Stimulated activated memory B cell treated with anti-CD40 and anti-IgM and Interleukin-4, amounts not matched to agents 10 μg/mL and 1 μg/mL and 100 μg/mL, for 72 hours (primary cell): Measurements from ENCODE around the gene IFNAR1.
"Not testable (repeated sequence)": the region's sequence is repeated elsewhere in the genome, so short reads cannot be mapped to it uniquely, and the experiment has no call there.

ENCODE experiments used
- ATAC-seq: fragments of 150-1000 bp; cut with Tn5 transposase; 2 replicates; pipeline ENCODE4 v1.10.0; 2021
- H3K27ac Mint-ChIP-seq: one replicate; pipeline ENCODE4 v1.8.0; 2022; ENCODE audit warnings: mild to moderate bottlenecking, mixed read lengths
- H3K27me3 Mint-ChIP-seq: one replicate; pipeline ENCODE4 v1.8.0; 2022; ENCODE audit warnings: mixed read lengths
- H3K36me3 Mint-ChIP-seq: one replicate; pipeline ENCODE4 v1.8.0; 2022; ENCODE audit warnings: mixed read lengths
- H3K4me1 Mint-ChIP-seq: one replicate; pipeline ENCODE4 v1.8.0; 2022; ENCODE audit warnings: mixed read lengths
- H3K4me3 Mint-ChIP-seq: one replicate; pipeline ENCODE4 v1.8.0; 2022; ENCODE audit warnings: mild to moderate bottlenecking, moderate library complexity, mixed read lengths
- H3K9me3 Mint-ChIP-seq: one replicate; pipeline ENCODE4 v1.8.0; 2022; ENCODE audit warnings: mixed read lengths

IFNAR1 gene

GRCh38 chr21:33317786-33318486 lies 6.8 kb upstream of the IFNAR1 start:
- Mint-ChIP-seq H3K4me3 (no peak overlapping the region), H3K4me1 (no peaks in the 10 kb centered on the region), H3K27ac (no peak overlapping the region), H3K9me3 (no peaks in the 10 kb centered on the region), H3K36me3 (no peaks in the 10 kb centered on the region), H3K27me3 (no peaks in the 10 kb centered on the region)
- ATAC-seq: no peak

- H3K36me3 Mint-ChIP-seq, H3K27me3 Mint-ChIP-seq, H3K4me1 Mint-ChIP-seq, ATAC-seq, H3K27ac Mint-ChIP-seq, H3K4me3 Mint-ChIP-seq, H3K9me3 Mint-ChIP-seq: not testable (repeated sequence)
These were observed 3.8 kb upstream of the IFNAR1 start for GRCh38 chr21:33321005-33321404.

GRCh38 chr21:33323610-33324009 lies 1.2 kb upstream of the IFNAR1 start:
- not testable (repeated sequence) for H3K27ac Mint-ChIP-seq, ATAC-seq, H3K4me3 Mint-ChIP-seq, H3K27me3 Mint-ChIP-seq, H3K36me3 Mint-ChIP-seq, H3K9me3 Mint-ChIP-seq
- peaks cover 11% of the 10 kb centered on the region for H3K4me1 Mint-ChIP-seq

GRCh38 chr21:33325222-33326067 lies 675 bp downstream of the IFNAR1 start:
- no peak overlapping the region for H3K4me3 Mint-ChIP-seq
- peaks cover 19% of the 10 kb centered on the region for H3K4me1 Mint-ChIP-seq
- H3K27ac Mint-ChIP-seq: no peak overlapping the region
- no peaks in the 10 kb centered on the region for H3K9me3 Mint-ChIP-seq
- no peaks in the 10 kb centered on the region for H3K27me3 Mint-ChIP-seq
- peak; percentile 70 for ATAC-seq
- H3K36me3 Mint-ChIP-seq: peaks cover 11% of the 10 kb centered on the region

GRCh38 chr21:33327326-33327725 lies 2.6 kb downstream of the IFNAR1 start:
- H3K4me1 Mint-ChIP-seq: peaks cover 38% of the 10 kb centered on the region
- peaks cover 19% of the 10 kb centered on the region for H3K36me3 Mint-ChIP-seq
- H3K9me3 Mint-ChIP-seq: peaks cover 2% of the 10 kb centered on the region
- H3K27ac Mint-ChIP-seq: peak overlapping the region; percentile 9
- H3K27me3 Mint-ChIP-seq: no peaks in the 10 kb centered on the region
- no peak overlapping the region for H3K4me3 Mint-ChIP-seq
- no peak for ATAC-seq

- H3K27ac Mint-ChIP-seq: peak overlapping the region; percentile 9
- no peak for ATAC-seq
- H3K4me3 Mint-ChIP-seq: no peak overlapping the region
- H3K36me3 Mint-ChIP-seq: peaks cover 25% of the 10 kb centered on the region
- H3K4me1 Mint-ChIP-seq: peaks cover 44% of the 10 kb centered on the region
- H3K27me3 Mint-ChIP-seq: no peaks in the 10 kb centered on the region
- H3K9me3 Mint-ChIP-seq: peaks cover 3% of the 10 kb centered on the region
These were observed 3.1 kb downstream of the IFNAR1 start for GRCh38 chr21:33327792-33328433.

- no peak overlapping the region for H3K4me3 Mint-ChIP-seq
- peaks cover 6% of the 10 kb centered on the region for H3K9me3 Mint-ChIP-seq
- no peak for ATAC-seq
- peaks cover 30% of the 10 kb centered on the region for H3K36me3 Mint-ChIP-seq
- H3K27me3 Mint-ChIP-seq: no peaks in the 10 kb centered on the region
- H3K27ac Mint-ChIP-seq: peak overlapping the region; percentile 65
- peaks cover 61% of the 10 kb centered on the region for H3K4me1 Mint-ChIP-seq
These were observed 6.0 kb downstream of the IFNAR1 start for GRCh38 chr21:33330726-33331125.

- no peaks in the 10 kb centered on the region for H3K27me3 Mint-ChIP-seq
- peak overlapping the region; percentile 65 for H3K27ac Mint-ChIP-seq
- peaks cover 6% of the 10 kb centered on the region for H3K9me3 Mint-ChIP-seq
- peak; percentile 76 for ATAC-seq
- peaks cover 30% of the 10 kb centered on the region for H3K36me3 Mint-ChIP-seq
- H3K4me3 Mint-ChIP-seq: peak overlapping the region; percentile 45
- peaks cover 61% of the 10 kb centered on the region for H3K4me1 Mint-ChIP-seq
These were observed 7.4 kb downstream of the IFNAR1 start for GRCh38 chr21:33332143-33332542.

- peaks cover 30% of the 10 kb centered on the region for H3K36me3 Mint-ChIP-seq
These were observed 9.4 kb downstream of the IFNAR1 start for GRCh38 chr21:33334191-33334590.

GRCh38 chr21:33334824-33335223 lies 10.1 kb downstream of the IFNAR1 start:
- peaks cover 65% of the 10 kb centered on the region for H3K4me1 Mint-ChIP-seq
- no peak for ATAC-seq
- H3K9me3 Mint-ChIP-seq: peaks cover 6% of the 10 kb centered on the region
- no peaks in the 10 kb centered on the region for H3K27me3 Mint-ChIP-seq
- H3K4me3 Mint-ChIP-seq: no peak overlapping the region
- H3K27ac Mint-ChIP-seq: no peak overlapping the region
- H3K36me3 Mint-ChIP-seq: peaks cover 30% of the 10 kb centered on the region

More at GRCh38 chr21:33334191-33334590, 9.4 kb downstream of the IFNAR1 start:
- H3K9me3 Mint-ChIP-seq: peaks cover 6% of the 10 kb centered on the region
- no peak overlapping the region for H3K4me3 Mint-ChIP-seq
- no peak overlapping the region for H3K27ac Mint-ChIP-seq
- H3K27me3 Mint-ChIP-seq: no peaks in the 10 kb centered on the region
- ATAC-seq: no peak
- H3K4me1 Mint-ChIP-seq: peaks cover 62% of the 10 kb centered on the region

- Mint-ChIP-seq H3K4me3 (no peak overlapping the region), H3K4me1 (peaks cover 32% of the 10 kb centered on the region), H3K27me3 (no peaks in the 10 kb centered on the region), H3K9me3 (no peaks in the 10 kb centered on the region), H3K36me3 (peaks cover 26% of the 10 kb centered on the region), H3K27ac (peak overlapping the region; percentile 19)
- no peak for ATAC-seq
These were observed 14.4 kb downstream of the IFNAR1 start for GRCh38 chr21:33339135-33339534.

GRCh38 chr21:33339918-33340317 lies 15.1 kb downstream of the IFNAR1 start:
- Mint-ChIP-seq H3K27me3 (no peaks in the 10 kb centered on the region), H3K36me3 (peaks cover 27% of the 10 kb centered on the region), H3K9me3 (no peaks in the 10 kb centered on the region), H3K27ac (peak overlapping the region; percentile 19), H3K4me3 (no peak overlapping the region), H3K4me1 (peaks cover 25% of the 10 kb centered on the region)
- no peak for ATAC-seq

- Mint-ChIP-seq H3K36me3 (peaks cover 49% of the 10 kb centered on the region), H3K4me1 (peaks cover 7% of the 10 kb centered on the region), H3K9me3 (no peaks in the 10 kb centered on the region), H3K27me3 (no peaks in the 10 kb centered on the region), H3K27ac (peak overlapping the region; percentile 10), H3K4me3 (no peak overlapping the region)
- ATAC-seq: no peak
These were observed 21.0 kb downstream of the IFNAR1 start for GRCh38 chr21:33345751-33346238.

GRCh38 chr21:33348706-33349105 lies 23.9 kb downstream of the IFNAR1 start:
- Mint-ChIP-seq H3K27ac (no peak overlapping the region), H3K4me3 (no peak overlapping the region), H3K4me1 (peaks cover 7% of the 10 kb centered on the region), H3K9me3 (no peaks in the 10 kb centered on the region), H3K27me3 (no peaks in the 10 kb centered on the region), H3K36me3 (peaks cover 36% of the 10 kb centered on the region)
- ATAC-seq: no peak

GRCh38 chr21:33350676-33351075 lies 25.9 kb downstream of the IFNAR1 start:
- ATAC-seq: no peak
- H3K9me3 Mint-ChIP-seq: no peaks in the 10 kb centered on the region
- peaks cover 7% of the 10 kb centered on the region for H3K4me1 Mint-ChIP-seq
- H3K27me3 Mint-ChIP-seq: no peaks in the 10 kb centered on the region
- peaks cover 38% of the 10 kb centered on the region for H3K36me3 Mint-ChIP-seq
- H3K27ac Mint-ChIP-seq: no peak overlapping the region
- no peak overlapping the region for H3K4me3 Mint-ChIP-seq
